Astrocyte of the cerebellum (primary cell): ENCODE results near the gene WFDC2.
A peak's percentile ranks its signal among the peaks of the same experiment; 100 is the strongest.

Experiments used
- DNase-seq: peaks from one replicate; pipeline ENCODE4 v3.0.0-alpha.2; 2011; ENCODE audit warnings: low read depth
- H3K4me3 ChIP-seq: 2 replicates; pipeline ENCODE4 v1.5.1; 2011; ENCODE audit warnings: mild to moderate bottlenecking, low read depth, low read length, moderate library complexity
- in situ Hi-C: cut with HindIII; loops from 2 replicates; pipeline ENCODE4 v1.10.0; 2017; ENCODE audit warnings: low sequenced_read_pairs
- TF ChIP-seq, protein P1 (sequence below): IDR thresholded peaks from 2 replicates; pipeline ENCODE4 v1.5.1; 2012; ENCODE audit warnings: low read length, low read depth, moderate library complexity, mild to moderate bottlenecking; ENCODE audit errors: missing control alignments

Gene WFDC2

DNA sequence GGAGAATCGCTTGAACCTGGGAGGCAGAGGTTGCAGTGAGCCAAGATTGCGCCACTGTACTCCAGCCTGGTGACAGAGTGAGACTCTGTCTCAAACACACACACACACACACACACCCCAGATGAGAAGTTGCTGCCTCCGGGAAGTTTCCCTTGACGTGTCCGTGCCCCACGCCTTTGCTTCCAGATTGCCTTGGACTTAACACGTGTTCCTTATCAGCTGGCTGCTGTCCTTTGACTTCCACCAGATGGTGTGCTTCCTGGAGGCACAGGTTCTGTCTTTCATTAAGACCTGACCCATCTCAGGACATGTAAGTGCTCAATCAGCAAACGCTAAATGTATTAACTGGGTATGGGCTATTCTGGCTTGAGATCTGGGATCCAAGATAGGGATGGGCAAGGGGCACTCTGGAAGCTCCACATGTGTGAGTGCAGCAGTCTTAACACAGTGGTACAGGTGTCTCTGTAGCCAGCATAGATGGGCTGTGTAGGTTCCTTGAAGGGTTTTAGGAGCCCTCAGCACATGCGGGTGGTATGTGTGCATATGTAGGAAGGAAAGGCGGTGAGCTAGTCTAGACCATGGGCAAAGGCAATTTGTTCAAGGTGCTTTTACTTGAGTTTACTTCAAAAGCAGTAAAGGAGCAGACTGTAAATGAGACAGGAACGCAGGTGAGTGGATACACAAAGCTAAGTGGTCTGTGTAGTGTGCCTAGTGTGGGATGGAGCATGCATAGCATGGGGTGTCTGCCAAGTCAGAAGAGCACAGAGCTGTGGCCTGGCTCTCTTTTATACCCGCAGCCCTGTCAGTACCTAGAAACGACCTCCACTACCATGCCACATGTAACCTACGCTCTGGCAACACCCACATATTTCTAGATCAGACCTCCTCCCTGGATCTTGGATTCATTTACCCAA lies 42.1 kb upstream of the WFDC2 start:
- no peak overlapping the region for H3K4me3 ChIP-seq
- in situ Hi-C loops = no loop called here
- TF ChIP-seq, protein P1, sequence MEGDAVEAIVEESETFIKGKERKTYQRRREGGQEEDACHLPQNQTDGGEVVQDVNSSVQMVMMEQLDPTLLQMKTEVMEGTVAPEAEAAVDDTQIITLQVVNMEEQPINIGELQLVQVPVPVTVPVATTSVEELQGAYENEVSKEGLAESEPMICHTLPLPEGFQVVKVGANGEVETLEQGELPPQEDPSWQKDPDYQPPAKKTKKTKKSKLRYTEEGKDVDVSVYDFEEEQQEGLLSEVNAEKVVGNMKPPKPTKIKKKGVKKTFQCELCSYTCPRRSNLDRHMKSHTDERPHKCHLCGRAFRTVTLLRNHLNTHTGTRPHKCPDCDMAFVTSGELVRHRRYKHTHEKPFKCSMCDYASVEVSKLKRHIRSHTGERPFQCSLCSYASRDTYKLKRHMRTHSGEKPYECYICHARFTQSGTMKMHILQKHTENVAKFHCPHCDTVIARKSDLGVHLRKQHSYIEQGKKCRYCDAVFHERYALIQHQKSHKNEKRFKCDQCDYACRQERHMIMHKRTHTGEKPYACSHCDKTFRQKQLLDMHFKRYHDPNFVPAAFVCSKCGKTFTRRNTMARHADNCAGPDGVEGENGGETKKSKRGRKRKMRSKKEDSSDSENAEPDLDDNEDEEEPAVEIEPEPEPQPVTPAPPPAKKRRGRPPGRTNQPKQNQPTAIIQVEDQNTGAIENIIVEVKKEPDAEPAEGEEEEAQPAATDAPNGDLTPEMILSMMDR = no peak
- no peak for DNase-seq

DNA sequence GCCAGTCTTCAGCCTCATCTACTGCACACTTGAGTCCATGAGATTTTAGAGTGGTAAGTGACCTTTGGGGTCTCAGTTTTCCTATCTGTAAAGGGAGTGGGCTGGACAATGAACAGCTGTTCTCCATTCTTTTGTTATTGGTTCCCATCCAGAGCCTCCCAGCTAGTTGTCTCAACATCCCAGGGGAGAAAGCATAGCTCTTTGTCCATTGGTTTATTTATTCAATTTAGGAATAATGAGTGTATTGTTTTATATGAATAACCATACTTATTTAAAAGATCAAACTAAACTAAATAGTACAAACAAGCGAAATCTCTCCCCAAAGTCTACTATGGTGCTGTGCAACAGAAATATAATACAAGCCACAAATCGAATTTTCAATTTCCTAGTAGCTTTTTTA lies 39.9 kb upstream of the WFDC2 start:
- no peak for DNase-seq
- in situ Hi-C loops = no loop called here
- TF ChIP-seq, protein P1 = no peak
- H3K4me3 ChIP-seq = no peak overlapping the region

DNA sequence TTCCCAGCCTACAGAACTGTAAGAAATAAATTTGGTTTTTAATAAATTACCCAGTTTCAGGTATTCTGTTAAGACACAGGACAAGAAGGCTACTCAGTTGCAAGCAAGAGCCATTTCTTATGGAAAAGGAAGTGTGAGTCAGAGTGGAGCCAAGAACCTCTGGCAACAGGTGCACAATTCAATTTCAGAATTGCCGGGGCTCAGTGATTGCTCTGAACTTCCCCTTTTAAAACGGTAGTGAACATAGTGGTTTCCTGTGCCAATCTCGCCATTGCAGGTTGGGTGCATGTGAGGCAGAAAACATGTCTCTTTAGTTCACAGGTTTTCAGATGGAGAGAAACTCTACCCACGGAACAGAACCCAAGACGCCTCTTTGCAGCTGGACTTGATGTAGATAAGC lies 37.3 kb upstream of the WFDC2 start:
- in situ Hi-C loops = no loop called here
- H3K4me3 ChIP-seq = no peak overlapping the region
- TF ChIP-seq, protein P1 = no peak
- DNase-seq = no peak

DNA sequence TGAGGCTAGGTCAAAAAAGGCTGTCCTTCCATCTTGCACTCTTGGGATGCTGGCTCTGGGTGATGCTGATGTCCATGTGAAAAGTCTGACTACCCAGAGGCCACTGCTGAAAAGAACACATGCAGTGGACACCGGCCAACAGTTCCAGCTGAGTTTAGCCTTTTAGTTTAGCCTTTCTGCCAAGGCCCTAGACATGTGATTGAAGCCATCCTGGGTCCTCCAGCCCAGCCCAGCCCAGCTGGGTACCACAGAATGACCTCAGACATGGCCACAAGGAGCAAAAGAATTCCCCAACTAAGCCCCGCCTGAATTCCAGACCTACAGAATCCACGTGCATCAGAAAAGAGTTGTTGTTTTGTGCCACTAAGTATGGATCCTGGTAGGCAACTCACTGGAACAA lies 36.2 kb upstream of the WFDC2 start:
- peak; percentile 80 for DNase-seq
- in situ Hi-C loops = no loop called here
- TF ChIP-seq, protein P1 = no peak
- no peak overlapping the region for H3K4me3 ChIP-seq

DNA sequence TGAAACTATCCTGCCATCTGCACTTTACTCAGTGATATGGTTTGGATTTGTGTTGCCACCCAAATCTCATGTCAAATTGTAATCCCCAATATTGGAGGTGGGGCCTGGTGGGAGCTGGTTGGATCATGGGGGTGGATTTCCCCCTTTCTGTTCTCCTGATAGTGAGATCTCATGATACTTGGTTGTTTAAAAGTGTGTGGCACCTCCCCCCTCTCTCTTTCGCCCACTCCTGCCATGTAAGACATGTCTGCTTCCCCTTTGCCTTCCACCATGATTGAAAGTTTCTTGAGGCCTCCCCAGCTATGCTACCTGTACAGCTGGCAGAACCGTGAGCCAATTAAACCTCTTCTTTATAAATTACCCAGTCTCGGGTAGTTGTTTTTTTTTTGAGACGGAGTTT lies 35.6 kb upstream of the WFDC2 start:
- no peak for DNase-seq
- TF ChIP-seq, protein P1 = no peak
- in situ Hi-C loops = no loop called here
- no peak overlapping the region for H3K4me3 ChIP-seq

DNA sequence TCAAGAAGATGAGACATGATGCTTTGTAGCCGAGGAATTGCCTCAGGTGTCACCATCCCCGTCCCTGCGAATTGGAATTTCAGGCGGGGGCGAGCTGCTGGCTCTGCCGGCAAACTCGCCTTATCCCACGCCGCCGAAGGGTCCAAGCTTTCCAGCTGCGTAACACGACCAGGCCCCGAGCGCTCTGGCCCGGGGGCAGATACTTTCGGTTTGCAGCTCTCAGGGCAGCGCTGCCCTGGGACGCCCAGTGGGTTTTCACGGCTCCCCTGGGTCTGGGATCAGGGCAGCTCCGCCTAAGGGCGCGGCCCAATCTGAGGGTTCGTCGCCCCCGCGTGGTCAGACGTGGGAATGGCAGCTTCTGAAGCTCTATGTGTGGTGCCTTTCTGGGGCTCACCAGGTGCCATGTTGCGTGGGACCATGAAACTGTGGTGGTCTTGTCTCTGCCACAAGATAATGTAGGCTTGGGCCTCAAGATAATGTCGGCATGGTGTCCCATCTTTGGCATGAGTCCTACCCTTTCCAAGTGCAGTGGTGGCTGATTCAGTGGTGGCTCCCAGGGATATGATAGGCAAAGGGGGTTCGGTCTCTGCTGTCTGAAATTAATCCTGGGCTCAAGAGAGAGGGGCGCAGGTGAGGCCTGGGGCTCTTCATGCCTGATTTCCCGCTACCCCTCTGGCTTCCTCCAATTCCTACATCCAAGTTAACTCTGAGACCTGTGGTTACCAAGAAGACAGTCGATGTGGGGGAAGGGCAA lies 32.6 kb upstream of the WFDC2 start:
- in situ Hi-C loops = no loop called here
- peak overlapping the region; percentile 50 for H3K4me3 ChIP-seq
- TF ChIP-seq, protein P1 = peak; percentile 94
- DNase-seq = peak; percentile 47
